ENCODE measurements around the gene PTPN14. TPM values are rescaled to one million over a fixed set of nuclear protein-coding genes. Genes with fewer than 3 reads are reported as not detected.

Gene PTPN14
- total RNA-seq, 1 experiment from 2014 or later = 37.5 TPM

DNA sequence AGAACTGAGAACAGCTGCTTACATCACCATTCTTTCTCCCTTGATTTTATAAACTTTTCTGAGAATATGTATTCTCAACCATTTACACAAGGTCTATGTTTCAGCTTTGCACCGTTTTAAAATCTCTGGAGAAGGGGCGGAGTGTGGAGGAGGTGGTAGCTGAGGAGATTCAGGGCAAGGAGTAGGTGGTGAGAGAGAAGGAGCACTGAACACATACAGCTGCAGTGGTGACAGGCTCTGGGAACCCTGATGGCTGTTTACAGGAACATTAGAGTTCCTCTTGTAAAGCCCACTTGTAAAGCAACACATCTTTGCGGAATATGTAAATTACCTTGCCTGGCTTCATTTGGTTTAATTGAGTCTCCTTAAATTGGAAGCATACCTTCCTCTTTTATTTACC lies 180.8 kb downstream of the PTPN14 start (continued):
- TF ChIP-seq POLR2AphosphoS5 (IDR thresholded peaks at IDR 0.05; ENCODE audit: low read depth, low read length) = no peak
- no peak for TF ChIP-seq REST (IDR thresholded peaks at IDR 0.05; ENCODE audit: low read depth)

GRCh38 chr1:214369364-214369763 lies 182.0 kb downstream of the PTPN14 start:
- no peak overlapping the region for H3K27ac ChIP-seq (ENCODE audit: low read depth, low read length)
- RAD21 ChIA-PET (ENCODE audit: low non-redundant PET in 1 of 2, low total read pairs in 2 of 2, uncharacterized antibody in 2 of 2, unreplicated experiment in 2 of 2) = no interaction called here
- TF ChIP-seq, protein P1, sequence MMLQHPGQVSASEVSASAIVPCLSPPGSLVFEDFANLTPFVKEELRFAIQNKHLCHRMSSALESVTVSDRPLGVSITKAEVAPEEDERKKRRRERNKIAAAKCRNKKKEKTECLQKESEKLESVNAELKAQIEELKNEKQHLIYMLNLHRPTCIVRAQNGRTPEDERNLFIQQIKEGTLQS (IDR thresholded peaks at IDR 0.05) = no peak
- TF ChIP-seq ZNF274 (IDR thresholded peaks at IDR 0.05; ENCODE audit: low read depth, low read length) (no peak), TCF7L2 (IDR thresholded peaks at IDR 0.05; ENCODE audit: borderline replicate concordance, extremely low read depth, insufficient read depth, insufficient read length) (no peak), REST (IDR thresholded peaks at IDR 0.05; ENCODE audit: low read depth) (no peak), ELF1 (IDR thresholded peaks at IDR 0.05; ENCODE audit: borderline replicate concordance, low read depth) (no peak), ZBTB33 (IDR thresholded peaks at IDR 0.05; ENCODE audit: extremely low read depth, insufficient replicate concordance, low read length) (no peak), CTCF (IDR thresholded peaks at IDR 0.05 in 2 of 3, conservative IDR thresholded peaks at IDR 0.05 in 1 of 3; ENCODE audit: borderline replicate concordance in 1 of 3, insufficient read depth in 1 of 3, low read depth in 2 of 3, low read length in 2 of 3) (no peak), SRF (IDR thresholded peaks at IDR 0.05; ENCODE audit: low read depth) (no peak), CBX3 (IDR thresholded peaks at IDR 0.05; ENCODE audit: low read depth) (no peak), EZH2phosphoT487 (IDR thresholded peaks at IDR 0.05; ENCODE audit: borderline replicate concordance) (no peak)
- TF ChIP-seq, protein P2, sequence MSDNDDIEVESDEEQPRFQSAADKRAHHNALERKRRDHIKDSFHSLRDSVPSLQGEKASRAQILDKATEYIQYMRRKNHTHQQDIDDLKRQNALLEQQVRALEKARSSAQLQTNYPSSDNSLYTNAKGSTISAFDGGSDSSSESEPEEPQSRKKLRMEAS (IDR thresholded peaks at IDR 0.05) = no peak
- H3K9ac ChIP-seq (ENCODE audit: low read length) = no peak overlapping the region
- ATAC-seq = no peak
- no peaks in the 10 kb centered on the region for H3K4me1 ChIP-seq (ENCODE audit: control insufficient read depth in 1 of 2, insufficient read depth in 2 of 2, low read length in 2 of 2)
- 0 out of 4 replicates have a peak, but pooled peaks cover 2 to 6% of the 10 kb centered on the region in 2 experiments for H3K36me3 ChIP-seq (ENCODE audit: control insufficient read depth in 1 of 2, insufficient read depth in 2 of 2, low read length in 2 of 2)
- H3K4me2 ChIP-seq (ENCODE audit: low read length) = no peak overlapping the region
- BruUV-seq (replicated peaks) = no TSS peak
- no peaks in the 10 kb centered on the region for H3K79me2 ChIP-seq (ENCODE audit: insufficient read depth, low read length)
- H3K9me2 ChIP-seq (ENCODE audit: insufficient read depth) = no peaks in the 10 kb centered on the region
- H3K27me3 ChIP-seq (ENCODE audit: insufficient read depth, low read length) = no peaks in the 10 kb centered on the region
- POLR2A ChIA-PET = no interaction called here
- CTCF ChIA-PET = no interaction called here
- H2AFZ ChIP-seq (ENCODE audit: low read depth, low read length, poor library complexity, severe bottlenecking) = no peak overlapping the region
- 0 out of 2 replicates have a peak, but pooled peaks cover 3% of the 10 kb centered on the region for H4K20me1 ChIP-seq (ENCODE audit: insufficient read depth)
- H3K9me3 ChIP-seq (ENCODE audit: control insufficient read depth in 1 of 2, insufficient read depth in 1 of 2, low read depth in 1 of 2, low read length in 2 of 2) = no peaks in the 10 kb centered on the region
- H3K4me3 ChIP-seq (replicated peaks in 1 of 2; ENCODE audit: low read depth in 1 of 2, low read length in 2 of 2) = no peak overlapping the region
- DNase-seq (ENCODE audit: low read depth, low spot score) = no peak
- intact Hi-C loops (cut with micrococcal nuclease) = no loop called here
